GM19328 (cell line): ENCODE measurements around the gene BEND6.

ENCODE experiments used
- ATAC-seq: cut with Tn5 transposase; IDR thresholded peaks from one replicate; pipeline ENCODE4 v1.9.1; 2021; ENCODE audit warnings: mild to moderate bottlenecking, moderate library complexity; ENCODE audit not compliant: unreplicated experiment

BEND6 gene

GRCh38 chr6:56954403-56955170 is at the start of gene BEND6:
Gene BEND6 (plus strand): TSS chr6:56955107. CDS start chr6:56981811, 26,704 bp downstream.
- ATAC-seq = peak; percentile 33

- ATAC-seq = no peak
Observed at GRCh38 chr6:56905378-56905777, 49.5 kb upstream of the BEND6 start.

GRCh38 chr6:56906752-56907151 is 48.2 kb upstream of the BEND6 start:
- no peak for ATAC-seq

GRCh38 chr6:56909115-56909907 is 45.6 kb upstream of the BEND6 start:
- no peak for ATAC-seq

DNA sequence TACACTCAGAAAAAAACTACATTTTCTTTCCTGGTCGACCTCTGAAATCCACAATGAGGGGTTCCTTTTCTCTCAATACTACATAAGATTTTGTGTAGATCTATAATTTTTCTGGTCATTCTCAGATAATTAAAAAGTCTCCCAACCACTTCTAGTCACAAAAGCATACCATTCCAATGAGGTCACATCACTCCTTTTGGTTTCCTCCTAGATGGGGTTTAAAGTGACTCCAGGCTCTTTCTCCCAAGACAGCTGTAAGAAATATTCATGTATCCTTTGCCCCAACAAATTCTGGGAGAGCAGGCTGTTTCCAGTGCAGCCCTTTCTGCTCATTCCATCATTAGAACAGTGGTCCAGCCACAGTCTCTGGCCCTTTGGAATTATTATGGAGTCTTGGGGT is 43.1 kb upstream of the BEND6 start:
- no peak for ATAC-seq

GRCh38 chr6:56913285-56914074 is 41.4 kb upstream of the BEND6 start:
- ATAC-seq = no peak

- no peak for ATAC-seq
Observed at GRCh38 chr6:56914798-56915658, 39.9 kb upstream of the BEND6 start.

DNA sequence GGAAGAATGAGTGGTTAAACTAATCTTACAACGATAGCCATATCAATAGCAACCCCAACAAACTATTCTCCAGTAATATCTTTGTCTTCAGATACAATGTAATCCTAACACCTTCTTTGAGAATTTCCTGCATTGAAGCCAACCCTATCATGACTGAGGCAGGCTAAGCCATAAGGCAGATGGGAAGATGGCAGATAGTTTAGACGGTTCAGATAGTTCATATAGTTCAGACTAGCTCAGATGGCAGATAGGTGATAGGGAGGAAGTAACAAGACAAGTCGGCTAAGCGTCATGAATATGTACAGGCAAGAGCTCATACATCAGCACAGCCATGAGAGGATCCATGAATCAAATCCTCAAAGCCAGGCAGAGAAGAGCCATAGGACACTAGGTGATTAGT is 39.1 kb upstream of the BEND6 start:
- ATAC-seq = no peak

- no peak for ATAC-seq
Observed at GRCh38 chr6:56916849-56917551, 37.9 kb upstream of the BEND6 start.

- ATAC-seq = no peak
Observed at GRCh38 chr6:56922645-56923044, 32.3 kb upstream of the BEND6 start.

GRCh38 chr6:56923565-56923964 is 31.3 kb upstream of the BEND6 start:
- ATAC-seq = no peak

GRCh38 chr6:56927538-56928453 is 27.1 kb upstream of the BEND6 start:
- ATAC-seq = no peak

GRCh38 chr6:56930846-56931245 is 24.1 kb upstream of the BEND6 start:
- ATAC-seq = no peak

GRCh38 chr6:56932910-56933477 is 21.9 kb upstream of the BEND6 start:
- no peak for ATAC-seq

DNA sequence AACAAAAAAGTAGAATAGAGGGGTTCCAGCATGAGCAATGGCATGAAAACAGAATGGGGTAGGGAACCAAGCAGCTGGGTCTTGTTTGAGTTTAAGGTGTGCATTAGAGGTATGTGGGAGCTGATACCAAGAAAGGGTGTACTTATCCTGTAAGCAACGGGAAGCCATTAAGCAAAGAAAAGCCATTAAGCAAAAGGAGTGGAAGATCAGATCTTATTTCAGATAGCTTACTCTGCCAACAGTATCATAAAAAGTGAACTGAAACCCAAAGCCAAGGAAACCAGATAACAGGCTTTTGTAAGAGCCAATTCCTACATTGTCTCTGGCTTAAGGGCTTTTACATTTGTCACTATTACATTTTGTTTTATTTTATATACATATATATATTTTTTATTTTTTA is 21.3 kb upstream of the BEND6 start:
- no peak for ATAC-seq

DNA sequence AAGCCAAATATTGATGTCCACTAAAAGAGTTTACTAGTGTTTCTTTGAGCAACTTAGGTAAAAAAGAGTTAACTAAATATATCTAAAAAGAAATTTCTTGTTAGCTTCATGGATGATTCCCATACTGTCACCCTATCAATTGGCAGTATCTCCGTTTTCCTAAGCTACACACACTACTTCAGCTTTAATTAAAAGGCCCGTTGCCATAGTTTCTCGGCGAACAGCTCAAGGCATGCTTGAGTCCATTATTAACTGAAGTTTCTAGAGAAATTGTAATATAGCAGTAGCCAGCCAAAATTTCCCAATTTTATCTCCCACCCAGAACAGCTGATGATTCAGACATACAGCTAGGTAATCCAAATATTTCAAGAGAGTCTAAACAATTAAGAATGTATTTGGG is 20.0 kb upstream of the BEND6 start:
- no peak for ATAC-seq

DNA sequence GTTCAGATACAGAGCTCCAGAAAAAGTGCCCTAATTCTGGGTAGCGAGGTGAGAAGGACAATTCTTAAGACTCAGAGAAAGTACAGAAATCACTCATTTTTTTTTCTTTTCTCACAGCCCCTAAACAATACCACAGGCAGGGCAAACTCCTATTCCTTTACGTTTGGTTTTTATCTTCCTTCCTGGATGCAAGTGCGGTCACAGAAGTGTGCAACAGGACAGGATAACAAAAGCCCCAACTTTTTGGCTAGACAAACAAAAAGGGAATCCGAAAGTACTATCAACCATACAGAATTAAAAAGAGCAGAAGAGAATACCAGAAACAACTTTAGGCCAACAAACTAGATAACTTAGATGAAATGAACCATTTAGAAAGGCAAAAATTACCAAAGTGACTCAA is 18.4 kb upstream of the BEND6 start:
- no peak for ATAC-seq

GRCh38 chr6:56938649-56939191 is 16.2 kb upstream of the BEND6 start:
- ATAC-seq = no peak
